Measurements from ENCODE around the gene SRSF1.

GRCh38 chr17:58006924-58007780 lies at the start of gene SRSF1:
- TF ChIP-seq CTCF (conservative IDR thresholded peaks at IDR 0.05 in 1 of 2, IDR thresholded peaks at IDR 0.05 in 1 of 2; ENCODE audit: extremely low read depth in 1 of 2, insufficient read depth in 1 of 2, low read depth in 1 of 2, low read length in 2 of 2) (no peak), EZH2 (IDR thresholded peaks at IDR 0.05; ENCODE audit: borderline replicate concordance, low read length) (no peak)
